IPS-15b (cell line): ENCODE measurements around the gene PRKAR2A.
"Not testable (repeated sequence)": the region's sequence is repeated elsewhere in the genome, so short reads cannot be mapped to it uniquely, and the experiment has no call there.

Source experiments
- H3K27me3 ChIP-seq: one replicate; pipeline ENCODE4 v1.6.1; 2013; ENCODE audit warnings: low read length; ENCODE audit not compliant: control insufficient read depth, insufficient read depth
- H3K36me3 ChIP-seq: one replicate; pipeline ENCODE4 v1.6.1; 2013; ENCODE audit warnings: low read length; ENCODE audit not compliant: control insufficient read depth, insufficient read depth
- H3K4me1 ChIP-seq: one replicate; pipeline ENCODE4 v1.6.1; 2013; ENCODE audit warnings: mild to moderate bottlenecking, low read length; ENCODE audit not compliant: control insufficient read depth, insufficient read depth
- H3K4me3 ChIP-seq: one replicate; pipeline ENCODE4 v1.5.1; 2013; ENCODE audit warnings: low read depth, low read length
- H3K9ac ChIP-seq: one replicate; pipeline ENCODE4 v1.6.1; 2013; ENCODE audit warnings: low read depth, mild to moderate bottlenecking, low read length
- H3K9me3 ChIP-seq: one replicate; pipeline ENCODE4 v1.6.1; 2013; ENCODE audit warnings: mild to moderate bottlenecking, low read length; ENCODE audit not compliant: control insufficient read depth, insufficient read depth

PRKAR2A gene

DNA sequence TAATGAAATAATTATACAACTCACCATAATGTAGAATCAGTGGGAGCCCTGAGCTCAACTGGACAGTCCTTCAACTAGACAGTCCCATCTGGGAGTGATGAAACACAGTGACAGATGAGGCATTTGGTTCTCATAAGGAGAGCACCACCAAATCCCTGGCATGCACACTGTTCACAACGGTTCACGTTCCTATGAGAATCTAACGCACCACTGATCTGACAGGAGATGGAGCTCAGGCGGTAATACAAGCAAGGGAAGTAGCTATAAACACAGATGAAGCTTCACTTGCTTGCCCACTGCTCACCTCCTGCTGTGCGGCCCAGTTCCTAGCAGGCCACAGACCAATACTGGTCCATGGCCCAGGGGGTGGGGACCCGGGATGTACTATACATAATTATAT lies 17.0 kb downstream of the PRKAR2A start:
- Histone ChIP-seq H3K36me3 (no peaks in the 10 kb centered on the region), H3K27me3 (no peaks in the 10 kb centered on the region), H3K4me1 (no peaks in the 10 kb centered on the region), H3K4me3 (no peak overlapping the region), H3K9ac (no peak overlapping the region), H3K9me3 (no peaks in the 10 kb centered on the region)

- H3K27me3 ChIP-seq, H3K36me3 ChIP-seq, H3K9ac ChIP-seq, H3K4me1 ChIP-seq, H3K4me3 ChIP-seq, H3K9me3 ChIP-seq: not testable (repeated sequence)
These were observed 18.1 kb downstream of the PRKAR2A start for GRCh38 chr3:48829525-48829924.

DNA sequence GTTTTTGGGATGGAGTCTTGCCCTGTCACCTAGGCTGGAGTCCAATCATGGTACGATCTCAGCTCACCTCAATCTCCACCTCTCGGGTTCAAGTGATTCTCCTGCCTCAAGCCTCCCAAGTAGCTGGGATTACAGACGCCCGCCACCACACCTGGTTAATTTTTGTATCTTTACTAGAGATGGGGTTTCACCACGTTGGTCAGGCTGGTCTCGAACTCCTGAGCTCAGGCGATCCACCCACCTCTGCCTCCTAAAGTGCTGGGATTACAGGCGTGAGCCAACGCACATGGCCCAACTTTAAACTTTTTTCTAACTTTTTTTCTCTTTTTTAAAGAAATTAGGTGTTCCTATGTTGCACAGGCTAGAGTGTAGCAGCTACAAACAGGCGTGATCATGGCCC lies 19.8 kb downstream of the PRKAR2A start:
- H3K4me3 ChIP-seq, H3K27me3 ChIP-seq, H3K9me3 ChIP-seq, H3K4me1 ChIP-seq, H3K9ac ChIP-seq, H3K36me3 ChIP-seq: not testable (repeated sequence)

DNA sequence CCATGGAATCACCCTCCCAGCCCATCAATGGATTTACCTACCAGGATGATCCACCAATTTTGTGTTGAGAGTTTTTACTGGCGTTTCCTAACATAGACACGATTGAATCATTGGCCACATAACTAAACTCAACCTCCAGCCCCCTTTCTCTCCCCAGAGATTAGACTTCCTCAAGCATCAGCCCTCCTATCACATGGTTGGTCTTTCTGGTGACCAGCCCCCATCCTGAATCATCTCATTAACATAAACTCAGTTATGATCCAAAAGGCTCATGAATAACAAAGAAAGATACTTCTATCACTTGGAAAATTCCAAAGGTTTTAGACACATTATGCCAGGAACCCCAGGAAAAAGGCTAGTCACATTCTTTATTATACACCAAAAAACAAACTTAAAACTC lies 21.2 kb downstream of the PRKAR2A start:
- H3K4me3 ChIP-seq: no peak overlapping the region
- H3K4me1 ChIP-seq: no peaks in the 10 kb centered on the region
- H3K9me3 ChIP-seq: no peaks in the 10 kb centered on the region
- H3K36me3 ChIP-seq: no peaks in the 10 kb centered on the region
- H3K9ac ChIP-seq: no peak overlapping the region
- no peaks in the 10 kb centered on the region for H3K27me3 ChIP-seq

- H3K27me3 ChIP-seq: no peaks in the 10 kb centered on the region
These were observed 26.9 kb downstream of the PRKAR2A start for GRCh38 chr3:48820612-48821324.

DNA sequence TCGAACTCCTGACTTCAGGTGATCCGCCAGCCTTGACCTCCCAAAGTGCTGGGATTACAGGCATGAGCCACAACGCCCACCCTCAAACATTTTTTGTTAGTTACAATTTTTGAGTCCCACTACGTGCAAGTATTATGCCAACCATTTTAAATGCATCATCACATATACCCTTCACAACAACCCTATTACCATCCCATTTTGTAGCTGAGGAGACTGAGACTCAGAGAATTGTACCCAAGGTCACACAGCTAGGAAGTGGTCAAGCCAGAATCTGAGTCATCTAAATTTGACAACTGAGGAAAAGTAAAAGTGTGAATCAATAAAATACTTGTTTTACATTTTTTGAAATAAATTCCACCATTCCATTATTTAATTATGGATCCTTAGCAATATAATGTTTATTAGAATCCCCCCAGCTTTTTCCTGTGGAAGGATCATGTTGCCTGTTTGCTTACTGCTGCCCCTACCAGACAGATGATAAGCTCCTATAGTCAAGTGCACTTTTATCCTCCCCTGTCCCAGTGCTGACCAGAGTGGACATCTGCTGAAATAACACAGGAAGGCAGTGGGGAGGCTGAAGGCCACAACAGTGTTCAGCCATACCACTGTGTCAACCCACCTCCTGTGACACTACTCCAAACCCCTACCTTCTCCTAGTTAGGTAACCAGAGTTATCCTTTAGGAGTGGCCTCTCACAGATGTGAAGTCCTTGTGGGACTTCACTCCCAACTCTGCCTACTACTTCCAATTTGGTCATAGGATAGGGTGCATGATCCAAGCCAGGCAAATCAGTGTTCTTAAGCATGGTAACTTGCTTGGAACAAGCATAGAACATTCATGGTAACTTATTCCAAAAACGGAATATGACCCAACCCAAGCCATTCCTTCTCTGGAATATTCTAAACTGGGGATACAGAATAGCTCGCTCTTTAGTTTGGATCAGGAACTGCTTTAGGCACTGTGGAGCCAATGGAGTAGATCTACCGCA lies 28.1 kb downstream of the PRKAR2A start:
- Histone ChIP-seq H3K4me1 (no peaks in the 10 kb centered on the region), H3K27me3 (no peaks in the 10 kb centered on the region), H3K9me3 (no peaks in the 10 kb centered on the region), H3K9ac (no peak overlapping the region), H3K36me3 (no peaks in the 10 kb centered on the region), H3K4me3 (no peak overlapping the region)

More at GRCh38 chr3:48820612-48821324, 26.9 kb downstream of the PRKAR2A start:
- no peaks in the 10 kb centered on the region for H3K36me3 ChIP-seq
- H3K9me3 ChIP-seq: no peaks in the 10 kb centered on the region
- H3K4me1 ChIP-seq: no peaks in the 10 kb centered on the region
- H3K9ac ChIP-seq: no peak overlapping the region
- H3K4me3 ChIP-seq: no peak overlapping the region

DNA sequence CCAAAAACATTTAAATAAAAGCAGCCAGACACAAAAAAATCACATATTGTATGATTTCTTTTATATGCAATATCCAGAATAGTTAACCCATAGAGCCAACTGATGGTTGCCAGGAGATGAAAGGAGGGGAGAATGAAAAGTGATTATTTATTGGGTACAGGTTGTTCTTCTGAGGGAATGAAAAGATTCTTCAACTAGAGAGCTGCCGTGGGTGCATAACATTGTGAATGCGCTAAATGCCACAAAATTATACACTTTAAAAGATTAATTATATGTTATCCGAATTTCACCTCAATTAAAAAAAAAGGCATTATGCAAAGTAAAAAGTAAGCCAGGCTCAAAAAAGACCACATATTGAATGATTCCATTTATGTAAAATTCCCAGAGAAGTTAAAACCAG lies 36.1 kb downstream of the PRKAR2A start:
- Histone ChIP-seq H3K27me3 (no peaks in the 10 kb centered on the region), H3K9me3 (no peaks in the 10 kb centered on the region), H3K36me3 (no peaks in the 10 kb centered on the region), H3K4me3 (no peak overlapping the region), H3K4me1 (no peaks in the 10 kb centered on the region), H3K9ac (no peak overlapping the region)

- no peaks in the 10 kb centered on the region for H3K27me3 ChIP-seq
- no peaks in the 10 kb centered on the region for H3K4me1 ChIP-seq
- H3K4me3 ChIP-seq: no peak overlapping the region
- no peaks in the 10 kb centered on the region for H3K9me3 ChIP-seq
- no peak overlapping the region for H3K9ac ChIP-seq
- H3K36me3 ChIP-seq: no peaks in the 10 kb centered on the region
These were observed 42.7 kb downstream of the PRKAR2A start for GRCh38 chr3:48804930-48805329.

DNA sequence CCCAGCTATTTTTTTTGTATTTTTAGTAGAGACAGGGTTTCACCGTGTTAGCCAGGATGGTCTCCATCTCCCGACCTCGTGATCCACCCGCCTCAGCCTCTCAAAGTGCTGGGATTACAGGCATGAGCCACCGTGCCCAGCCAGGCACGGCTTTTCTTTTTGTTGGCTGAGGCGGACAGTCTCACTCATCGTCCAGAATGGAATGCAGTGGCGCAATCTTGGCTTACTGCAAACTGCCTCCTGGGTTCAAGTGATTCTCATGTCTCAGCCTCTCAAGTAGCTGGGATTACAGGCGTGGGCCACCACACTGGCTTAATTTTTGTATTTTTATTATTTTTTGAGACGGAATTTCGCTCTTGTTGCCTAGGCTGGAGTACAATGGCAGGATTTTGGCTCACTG lies 46.8 kb downstream of the PRKAR2A start:
- H3K9ac ChIP-seq, H3K4me1 ChIP-seq, H3K4me3 ChIP-seq, H3K27me3 ChIP-seq, H3K36me3 ChIP-seq, H3K9me3 ChIP-seq: not testable (repeated sequence)

- H3K9ac ChIP-seq: no peak overlapping the region
- no peak overlapping the region for H3K4me3 ChIP-seq
- H3K27me3 ChIP-seq: no peaks in the 10 kb centered on the region
- H3K9me3 ChIP-seq: no peaks in the 10 kb centered on the region
- no peaks in the 10 kb centered on the region for H3K4me1 ChIP-seq
- H3K36me3 ChIP-seq: no peaks in the 10 kb centered on the region
These were observed 48.7 kb downstream of the PRKAR2A start for GRCh38 chr3:48798998-48799397.

DNA sequence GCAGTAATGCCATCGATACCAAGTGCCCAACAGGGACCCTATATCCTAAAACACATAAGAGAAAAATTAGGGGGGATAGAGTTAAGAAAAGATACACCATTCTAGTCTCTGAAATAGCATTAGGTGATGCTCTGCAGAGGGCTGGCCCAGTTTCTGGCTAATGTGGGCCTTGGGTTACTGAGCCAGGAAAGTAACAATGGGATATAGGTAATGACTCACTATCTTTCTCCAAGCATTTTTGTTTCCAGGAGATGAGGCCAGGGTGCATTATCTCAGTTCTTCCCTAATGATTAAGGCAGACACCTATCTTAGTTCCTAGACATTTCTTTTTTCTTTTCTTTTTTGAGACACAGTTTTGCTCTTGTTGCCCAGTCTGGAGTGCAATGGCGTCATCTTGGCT lies 50.0 kb downstream of the PRKAR2A start:
- Histone ChIP-seq H3K4me3 (no peak overlapping the region), H3K9me3 (no peaks in the 10 kb centered on the region), H3K4me1 (no peaks in the 10 kb centered on the region), H3K9ac (no peak overlapping the region), H3K27me3 (no peaks in the 10 kb centered on the region), H3K36me3 (no peaks in the 10 kb centered on the region)
